HG03196 (cell line): ENCODE data around the gene MEIS1.
"Not testable (repeated sequence)": the region's sequence is repeated elsewhere in the genome, so short reads cannot be mapped to it uniquely, and the experiment has no call there.

Source experiments
- ATAC-seq: cut with Tn5 transposase; IDR thresholded peaks from one replicate; pipeline ENCODE4 v1.9.1; 2021; ENCODE audit not compliant: unreplicated experiment

MEIS1 gene

DNA sequence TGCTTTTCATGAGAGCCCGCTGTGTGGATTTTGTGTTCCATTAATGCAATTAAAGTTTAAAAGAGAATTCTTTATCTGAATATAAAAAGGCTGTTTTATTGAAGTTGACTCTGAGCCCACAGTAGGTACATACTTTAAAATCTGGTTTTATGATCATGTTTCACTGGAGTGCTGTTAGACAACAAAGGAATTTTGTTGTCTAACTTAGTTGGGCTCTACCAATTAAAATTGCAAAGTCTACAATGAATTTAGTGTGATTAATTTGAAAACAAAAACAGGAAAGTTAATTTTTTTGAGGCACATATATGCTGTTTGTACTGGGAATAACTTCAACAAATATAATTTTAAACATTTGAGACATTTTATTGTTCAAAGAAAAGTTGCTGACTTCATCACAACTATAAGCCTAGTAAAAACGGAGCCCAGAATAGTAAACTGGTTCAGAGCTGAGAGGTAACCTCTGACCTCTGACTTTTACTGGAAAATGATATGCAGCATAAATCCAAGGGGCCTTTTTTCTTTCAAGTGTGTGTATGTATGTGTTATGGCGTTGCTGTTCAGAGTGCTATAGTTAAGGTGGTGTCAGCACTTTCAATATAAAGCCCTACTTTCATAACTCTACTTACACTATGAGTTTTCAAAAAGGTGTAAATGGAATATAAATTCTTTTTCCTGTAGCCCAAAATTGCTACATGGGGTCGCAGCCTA is 30.2 kb downstream of the MEIS1 start:
- no peak for ATAC-seq

DNA sequence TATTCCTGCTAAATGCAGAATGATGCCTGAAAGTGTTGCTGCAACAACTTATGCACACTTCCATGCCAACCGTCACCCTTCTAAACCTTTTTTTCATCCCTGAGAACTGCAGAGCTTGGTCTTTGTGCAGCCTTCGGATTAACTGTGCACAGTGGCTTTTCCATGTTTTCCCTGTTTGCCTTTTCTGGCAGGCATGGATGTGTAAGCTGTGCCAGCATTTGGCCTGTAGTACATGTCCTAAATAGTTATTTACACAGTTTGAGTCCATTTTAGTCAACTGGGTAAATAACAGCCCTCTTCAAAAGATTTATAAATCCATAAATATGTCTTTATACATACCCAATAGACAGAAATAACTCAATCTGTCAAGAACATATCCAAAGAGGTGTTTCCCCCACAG is 31.5 kb downstream of the MEIS1 start:
- ATAC-seq = no peak

DNA sequence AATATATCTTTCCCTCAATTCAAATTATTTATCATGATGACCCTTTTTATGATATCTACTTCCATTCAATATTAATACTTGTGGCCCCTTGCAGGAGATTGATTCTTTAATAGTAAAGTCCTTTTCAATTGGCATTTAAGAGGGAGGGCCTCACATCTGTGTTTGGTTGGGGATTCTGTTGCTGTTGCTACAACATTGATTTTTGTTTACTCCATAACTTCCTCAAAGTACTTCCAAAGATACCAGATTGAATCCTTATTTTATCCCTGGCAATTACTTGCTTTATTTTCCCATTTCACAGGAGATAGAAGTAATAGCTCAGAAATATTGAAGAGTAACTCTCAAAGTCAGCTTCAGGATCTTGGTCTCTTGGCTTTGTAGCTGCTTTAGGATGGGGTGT is 32.8 kb downstream of the MEIS1 start:
- ATAC-seq = no peak

DNA sequence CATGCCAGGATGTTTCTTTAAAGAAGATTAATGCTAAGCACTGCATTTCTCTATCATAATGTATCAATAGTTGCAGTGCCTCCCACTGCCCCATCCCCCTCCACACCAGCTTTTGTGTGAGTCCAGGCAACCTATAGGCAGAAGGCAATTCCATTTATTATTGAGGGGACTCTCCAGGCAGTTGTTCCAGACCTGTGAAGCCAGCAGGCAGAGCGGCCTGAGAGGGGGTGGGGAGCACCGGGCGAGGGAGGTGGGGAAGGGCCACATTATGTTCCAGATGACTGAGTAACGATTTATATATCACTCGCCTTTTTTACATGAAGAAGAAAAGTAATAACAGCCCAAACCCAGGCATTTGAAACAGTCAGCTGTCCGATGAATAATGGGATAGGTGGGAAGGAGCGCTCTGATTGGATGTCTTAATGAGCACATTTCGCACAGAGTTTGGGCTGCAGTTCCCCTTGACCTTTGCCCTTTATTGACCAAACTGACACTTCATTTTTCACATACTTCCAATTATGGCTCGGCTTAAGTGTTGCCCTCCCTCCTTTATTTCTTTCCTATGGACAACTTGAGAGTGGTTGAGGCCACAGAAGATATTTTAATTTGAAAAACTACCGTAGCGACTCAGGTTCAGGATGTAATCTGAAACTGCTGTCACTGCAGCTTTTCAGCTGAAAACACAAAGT is 34.4 kb downstream of the MEIS1 start:
- no peak for ATAC-seq

DNA sequence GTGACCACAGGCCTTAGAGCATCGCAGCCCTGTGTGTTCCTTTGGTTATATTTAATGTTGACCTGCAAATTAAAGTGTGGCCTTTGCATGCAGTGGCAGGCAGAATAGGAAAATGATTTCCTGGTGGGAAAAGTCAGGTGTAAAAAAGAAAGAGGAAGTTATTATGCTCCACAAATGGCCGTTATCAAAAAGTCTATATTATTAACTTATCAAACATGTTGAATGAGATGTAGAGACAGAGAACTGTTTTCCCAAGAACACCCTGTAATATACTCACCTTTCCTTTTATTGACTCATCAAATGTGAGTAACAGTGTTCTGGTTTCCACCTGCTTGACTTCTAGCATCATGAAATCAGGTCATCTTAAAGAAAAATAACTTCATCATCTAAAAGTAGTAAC is 35.3 kb downstream of the MEIS1 start:
- ATAC-seq = no peak

DNA sequence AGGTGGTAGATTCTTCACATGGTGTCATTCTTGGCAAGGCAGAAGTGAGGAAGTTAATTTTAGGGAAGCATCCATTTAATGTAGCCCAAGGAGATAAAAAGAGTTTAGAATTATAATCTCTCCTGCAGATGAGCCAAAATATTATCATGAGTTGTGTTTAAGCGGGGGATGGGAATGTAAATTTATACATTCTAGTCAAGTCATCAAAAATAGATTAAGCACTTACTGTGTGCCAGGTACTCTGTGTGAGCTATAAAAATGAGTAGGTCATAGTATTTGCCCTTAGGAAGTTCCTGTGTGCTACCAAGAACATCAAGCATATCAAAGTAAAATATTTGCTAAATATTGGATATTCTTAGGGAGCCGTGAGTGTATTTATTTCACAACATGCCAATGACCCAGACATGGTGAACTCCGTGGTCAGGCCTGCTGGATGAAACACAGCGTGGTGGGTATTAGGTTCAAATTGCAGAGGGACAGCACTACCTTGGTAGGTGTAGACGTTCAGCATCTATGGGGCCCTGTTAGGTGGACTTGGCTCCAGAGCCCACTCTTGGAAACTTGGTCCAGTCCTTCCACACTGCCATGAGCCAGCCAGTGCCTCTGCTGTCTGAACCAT is 37.4 kb downstream of the MEIS1 start:
- ATAC-seq = no peak

DNA sequence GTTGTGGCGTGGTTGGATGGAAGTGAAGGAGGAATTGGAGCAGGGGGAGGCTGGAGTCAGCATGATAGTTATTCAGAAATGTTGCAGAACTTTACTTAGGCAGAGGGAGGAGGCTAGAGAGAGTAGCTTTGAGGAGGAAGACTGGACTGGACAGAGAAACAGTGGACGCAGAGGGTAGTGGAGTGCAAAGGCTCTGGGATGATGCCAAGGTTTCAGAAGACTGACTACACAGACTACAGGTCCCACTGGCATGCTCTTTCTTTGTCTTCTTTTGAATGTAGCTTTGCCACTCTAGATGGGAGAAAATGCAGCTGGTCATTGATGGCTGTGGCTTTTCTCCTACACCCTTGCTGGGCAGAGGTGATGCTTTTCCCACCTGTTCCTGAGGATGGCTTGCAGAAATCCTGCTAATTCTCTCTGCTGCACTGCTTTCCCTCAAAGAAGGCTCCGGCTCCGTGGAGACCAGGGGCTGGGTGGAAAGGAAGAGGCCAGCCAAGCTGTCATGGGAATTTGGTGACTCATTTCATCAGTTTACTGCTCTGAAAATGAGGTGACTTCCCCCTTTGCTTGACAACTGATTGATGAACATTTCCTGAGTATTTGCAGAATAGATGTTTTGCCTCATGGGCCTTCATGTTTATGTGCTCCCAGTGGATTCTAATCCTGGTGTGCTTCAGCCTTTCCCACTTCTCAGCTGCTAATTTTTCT is 42.4 kb downstream of the MEIS1 start:
- no peak for ATAC-seq

DNA sequence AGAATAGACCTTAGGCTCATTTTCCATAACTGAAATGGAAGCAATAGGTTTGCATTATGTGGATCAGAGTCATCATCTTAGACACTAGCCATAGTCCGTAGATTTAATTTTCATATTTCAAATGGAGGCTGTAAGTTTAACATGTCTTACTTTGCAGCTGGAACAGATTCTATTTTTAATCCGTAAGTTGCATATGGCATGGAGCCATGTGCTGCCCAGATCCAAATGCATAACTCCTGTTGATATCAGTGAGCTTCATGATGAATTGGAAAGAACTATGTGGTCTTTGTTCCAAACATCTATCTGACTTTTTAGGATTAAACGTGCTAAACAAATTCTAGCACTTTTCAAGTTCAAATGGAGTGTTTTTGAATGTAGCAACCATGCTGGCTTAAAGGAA is 43.4 kb downstream of the MEIS1 start:
- ATAC-seq = no peak

DNA sequence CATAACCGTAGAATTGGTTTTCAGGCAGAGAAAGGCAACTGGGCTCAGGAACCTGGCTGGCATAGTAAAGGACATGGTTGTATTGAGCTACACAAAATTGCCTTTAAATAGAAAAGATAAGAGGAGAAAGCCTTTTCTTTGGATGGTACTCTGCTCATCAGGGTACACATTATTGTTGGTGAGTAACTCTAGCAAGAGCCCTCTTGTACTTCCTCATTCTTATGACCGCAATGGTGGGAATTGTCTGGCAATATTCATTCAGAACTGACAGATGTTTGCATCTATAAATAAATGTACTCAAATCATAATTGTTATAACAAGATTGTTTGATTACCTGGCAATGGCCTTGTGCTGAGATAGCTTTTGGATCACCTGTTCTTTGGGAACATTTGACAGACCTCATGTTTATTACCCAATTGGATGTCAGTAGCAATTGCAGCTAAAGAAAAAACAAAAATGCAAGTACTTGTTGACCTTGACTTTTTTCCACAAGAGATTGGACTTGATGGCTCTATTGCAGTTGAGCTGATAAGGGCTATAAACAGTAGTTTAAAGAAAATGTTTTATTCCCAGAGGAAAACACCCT is 43.9 kb downstream of the MEIS1 start:
- ATAC-seq = no peak

DNA sequence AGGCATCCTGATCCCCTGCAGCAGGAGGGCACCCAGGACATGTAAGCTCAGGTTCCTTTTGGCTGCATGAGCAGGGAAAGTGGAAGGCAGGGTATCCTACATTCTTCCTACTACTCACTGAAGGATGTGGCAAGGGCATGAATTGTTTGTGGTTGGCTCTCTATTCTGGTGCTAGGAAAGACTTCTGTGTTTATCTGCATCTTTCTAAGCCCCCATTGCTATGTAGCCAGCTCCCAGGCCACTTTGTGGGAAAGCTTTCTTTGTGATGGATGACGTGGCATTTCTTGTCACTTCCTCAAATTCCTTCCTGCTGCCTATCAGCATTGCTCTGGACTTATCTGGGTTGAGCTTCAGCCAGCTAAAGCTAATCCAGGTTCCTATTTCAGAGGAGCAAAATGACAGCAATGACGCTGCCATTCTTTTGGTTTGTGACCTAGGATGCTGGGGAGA is 46.2 kb downstream of the MEIS1 start:
- ATAC-seq = no peak

DNA sequence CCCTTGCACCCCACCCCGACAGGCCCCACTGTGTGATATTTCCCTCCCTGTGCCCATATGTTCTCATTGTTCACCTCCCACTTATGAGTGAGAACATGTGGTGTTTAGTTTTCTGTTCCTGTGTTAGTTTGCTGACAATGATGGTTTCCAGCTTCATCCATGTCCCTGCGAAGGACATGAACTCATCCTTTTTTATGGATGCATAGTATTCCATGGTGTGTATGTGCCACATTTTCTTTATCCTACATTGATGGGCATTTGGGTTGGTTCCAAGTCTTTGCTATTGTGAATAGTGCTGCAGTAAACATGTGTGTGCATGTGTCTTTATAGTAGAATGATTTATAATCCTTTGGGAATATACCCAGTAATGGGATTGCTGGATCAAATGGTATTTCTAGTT is 50.3 kb downstream of the MEIS1 start:
- ATAC-seq = not testable (repeated sequence)

DNA sequence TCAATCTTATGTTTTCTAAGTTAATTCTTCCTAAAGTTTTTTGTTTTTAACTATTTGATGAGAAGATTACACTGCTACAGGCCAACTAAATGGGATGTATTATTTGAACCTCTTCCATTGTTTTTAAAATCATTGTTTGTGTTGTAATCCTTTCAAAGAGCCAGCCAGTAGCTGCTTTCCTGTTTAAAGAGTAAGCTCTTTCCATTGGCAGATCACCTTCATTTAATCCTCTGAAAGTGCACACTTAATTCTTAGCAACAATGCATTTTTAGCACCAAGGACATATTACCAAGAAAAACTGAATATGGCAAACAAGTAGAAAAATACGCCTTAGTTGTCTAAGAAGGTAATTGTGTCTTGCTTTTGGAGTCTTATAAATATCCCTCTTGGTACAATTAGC is 54.0 kb downstream of the MEIS1 start:
- ATAC-seq = no peak

DNA sequence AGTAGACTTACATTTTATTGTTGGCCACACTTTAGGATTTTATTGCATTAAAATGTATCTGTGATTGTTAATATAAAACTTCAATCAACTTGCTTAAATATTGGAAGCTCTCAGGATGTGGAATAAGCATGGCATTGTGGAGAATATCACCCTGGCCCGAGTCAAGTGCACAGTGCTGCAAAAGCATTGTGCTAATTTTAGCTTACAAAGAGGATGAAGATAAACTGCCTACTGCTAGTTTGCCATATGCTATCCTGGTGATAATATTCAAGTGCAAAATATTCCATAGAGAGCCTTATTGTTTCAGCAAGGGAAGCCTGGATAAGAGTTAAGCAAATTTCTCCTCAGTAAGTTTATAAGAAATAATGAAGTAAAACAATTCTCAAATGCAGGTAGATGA is 54.5 kb downstream of the MEIS1 start:
- ATAC-seq = no peak

DNA sequence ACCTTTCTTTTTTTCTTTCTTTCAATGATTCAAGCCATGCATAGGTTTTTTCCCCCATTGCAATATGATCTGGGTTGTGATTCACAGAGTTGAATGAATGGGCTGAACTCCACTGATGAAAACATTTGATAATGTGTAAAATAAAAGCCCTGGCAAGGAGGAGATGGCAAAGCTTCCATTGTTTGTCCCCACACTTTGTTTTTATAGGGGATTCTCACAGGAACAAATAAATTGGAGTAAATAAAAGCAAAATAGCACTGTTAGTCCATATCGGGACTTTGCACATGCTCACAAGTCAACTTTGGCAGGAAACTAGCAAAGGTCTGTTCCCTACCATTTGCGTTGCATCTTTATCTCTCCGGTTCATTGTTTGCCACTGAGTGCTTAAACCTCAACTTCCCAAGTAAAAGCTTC is 55.7 kb downstream of the MEIS1 start:
- ATAC-seq = no peak

DNA sequence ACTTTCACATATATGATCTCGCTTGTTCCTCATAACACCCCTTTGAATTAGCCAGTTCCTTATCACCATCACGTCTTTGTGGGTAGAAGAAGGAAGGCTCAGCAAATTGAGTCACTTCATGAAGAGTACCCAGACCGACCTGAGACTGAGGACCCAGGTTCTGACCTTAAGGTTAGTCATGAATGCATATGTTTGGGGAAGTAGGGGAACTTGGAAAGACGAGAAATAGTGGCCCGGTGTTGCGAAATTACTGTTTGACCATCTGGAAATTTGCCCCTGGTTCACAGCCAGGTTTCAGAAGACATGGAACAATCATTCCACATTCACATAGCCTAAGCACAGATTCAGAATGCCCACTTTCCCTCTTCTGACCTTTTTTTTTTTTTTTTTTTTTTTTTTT is 59.8 kb downstream of the MEIS1 start:
- no peak for ATAC-seq

DNA sequence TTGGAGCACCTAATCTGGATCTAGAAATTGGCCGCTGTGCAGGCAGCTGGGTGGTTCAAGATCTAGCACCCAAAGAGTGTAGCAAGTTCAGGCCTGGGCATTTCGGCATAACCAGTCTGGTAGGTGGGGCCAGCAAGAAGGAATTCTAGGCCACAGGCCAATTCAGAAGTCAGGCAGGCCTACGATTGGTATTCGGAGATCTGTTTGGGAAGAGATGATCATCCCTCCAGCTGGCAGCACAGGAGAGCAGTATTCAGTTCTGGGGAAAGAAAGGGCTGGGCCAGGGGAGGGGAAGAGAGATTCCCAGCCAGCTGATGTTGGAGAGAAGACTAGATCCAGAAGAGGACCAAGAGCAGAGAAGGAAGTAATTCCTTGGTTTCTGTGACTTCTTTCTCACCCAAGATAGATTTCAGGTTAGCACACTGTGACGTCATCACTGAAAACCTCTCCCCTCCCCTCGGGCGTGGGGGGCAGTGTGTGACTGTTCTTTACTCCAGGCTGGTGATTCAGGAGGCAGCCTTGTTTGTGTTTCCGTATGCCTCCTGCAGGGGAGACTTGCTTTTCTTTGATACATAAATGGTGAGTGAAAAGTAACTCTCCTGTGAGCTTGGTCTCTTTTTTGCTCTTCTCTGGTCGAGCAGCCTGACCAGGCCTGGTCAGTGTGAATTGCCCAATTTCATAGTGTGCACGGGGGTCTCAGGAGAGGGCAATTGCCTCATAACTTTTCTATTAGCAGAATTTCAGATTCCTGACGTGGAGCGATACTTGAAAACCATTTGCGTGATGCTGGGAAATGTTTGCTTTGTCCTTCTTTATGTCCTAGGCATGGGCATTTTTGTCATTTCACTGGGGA is 61.1 kb downstream of the MEIS1 start:
- ATAC-seq = no peak

DNA sequence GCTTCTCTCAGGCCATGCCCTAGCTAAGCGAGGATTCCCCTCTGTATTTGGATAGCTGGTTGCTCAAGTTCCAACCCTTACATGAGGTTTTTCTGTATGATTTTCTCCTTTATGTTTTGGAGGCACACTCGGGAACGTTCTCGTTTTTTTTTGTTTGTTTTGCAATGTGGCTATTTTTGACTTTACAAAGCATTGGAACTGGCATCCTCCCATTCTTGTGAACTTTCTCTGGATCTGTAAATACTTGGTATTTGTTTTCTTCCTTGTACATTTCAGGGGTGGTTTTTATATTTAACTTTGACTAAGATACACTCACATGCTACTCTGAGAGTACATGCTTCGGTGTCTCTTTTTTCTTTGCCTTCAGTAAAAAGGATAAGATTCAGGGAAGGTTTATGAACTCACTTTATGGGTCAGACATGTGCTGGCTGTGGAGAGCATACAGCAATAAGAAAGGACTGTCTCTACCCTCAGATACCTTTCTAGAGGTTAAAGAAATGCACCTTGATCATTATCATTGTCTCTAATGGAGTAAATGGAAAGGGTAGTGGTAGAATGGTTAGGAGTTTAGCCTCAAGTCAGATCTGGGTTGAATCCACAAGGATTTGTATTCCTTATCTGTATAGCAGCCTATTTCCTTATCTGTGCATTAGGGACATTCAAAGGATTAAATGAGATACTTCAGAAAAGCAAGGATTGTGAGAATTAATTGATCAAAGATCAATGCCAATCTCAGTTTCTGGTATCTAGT is 61.9 kb downstream of the MEIS1 start:
- no peak for ATAC-seq

DNA sequence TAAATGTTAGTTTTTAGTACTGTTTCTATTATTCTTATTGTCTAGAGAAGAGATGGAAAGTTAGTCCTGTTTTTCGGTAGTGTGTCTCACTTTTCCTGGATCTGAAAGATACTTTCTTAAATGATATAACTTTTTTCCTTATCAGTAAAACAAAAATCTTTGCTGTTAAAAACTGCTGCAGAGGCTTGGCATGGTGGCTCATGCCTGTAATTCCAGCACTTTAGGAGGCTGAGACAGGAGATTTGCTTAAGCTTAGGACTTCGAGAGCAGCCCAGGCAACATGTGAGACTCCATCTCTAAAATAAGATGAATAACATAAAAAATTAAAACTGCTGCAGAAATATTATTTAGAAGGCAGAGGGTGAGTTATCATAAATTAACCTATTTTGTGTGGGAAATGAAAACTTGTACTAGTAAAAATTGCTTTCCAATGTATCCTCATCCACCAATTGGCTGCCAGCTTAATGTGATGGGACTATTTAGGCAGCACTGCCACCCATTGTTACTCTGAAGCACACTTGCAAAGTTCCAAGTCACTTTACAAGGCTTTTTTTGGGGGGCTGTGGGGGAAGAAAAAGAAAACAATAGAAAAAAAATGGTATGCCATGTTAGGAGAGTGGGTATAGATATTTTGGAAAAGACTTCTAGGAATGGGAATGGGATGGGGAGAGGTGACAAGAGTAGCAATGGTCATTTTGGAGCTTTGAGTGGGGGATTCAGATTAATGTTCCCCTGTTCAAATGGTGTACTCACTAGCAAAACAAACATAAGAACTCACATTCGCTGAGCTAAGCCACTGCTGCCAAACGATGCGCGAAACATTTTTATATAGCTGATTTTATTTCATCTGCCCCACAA is 62.7 kb downstream of the MEIS1 start:
- ATAC-seq = no peak
